Measurements from ENCODE around the gene NCKAP5.

NCKAP5 gene

DNA sequence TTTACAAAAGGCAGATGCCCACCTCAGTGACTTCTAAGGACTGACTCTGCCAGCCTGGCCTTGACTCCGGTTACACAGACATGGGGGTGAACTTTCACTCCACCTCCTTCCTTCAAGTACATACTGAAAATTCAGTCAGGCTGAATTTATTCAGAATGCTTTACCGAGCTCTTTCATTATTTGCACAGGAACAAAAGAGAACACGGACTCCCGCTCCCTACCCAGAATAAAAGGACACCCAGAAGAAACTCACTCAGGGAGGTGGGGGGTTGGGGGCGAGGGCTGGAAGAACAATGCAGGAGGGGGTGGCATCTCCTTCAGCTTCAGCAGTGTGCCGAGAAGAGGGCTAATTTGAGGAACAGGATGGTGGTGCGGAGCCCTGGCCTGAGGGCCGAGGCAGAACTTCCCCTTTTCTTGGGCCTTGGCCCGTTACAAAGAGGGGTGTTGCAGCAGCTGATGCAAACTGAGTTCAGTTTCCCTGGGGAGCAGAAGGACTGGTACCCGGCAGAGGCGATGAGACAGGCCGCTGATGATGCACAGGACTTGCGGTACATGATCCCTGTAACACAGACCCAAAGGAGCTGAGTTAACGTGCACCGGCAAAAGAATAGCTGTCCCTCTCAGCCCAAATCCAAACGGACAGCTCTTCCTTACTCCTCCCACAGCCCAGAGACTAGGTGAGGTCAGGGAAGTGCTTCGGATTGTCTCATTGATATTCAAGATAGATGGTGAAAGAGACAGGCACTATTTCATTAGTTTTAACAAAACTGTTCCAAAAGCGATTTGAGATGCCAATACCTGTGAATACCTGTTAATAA, 922.3 kb downstream of the NCKAP5 start:
- Histone ChIP-seq H3K27ac (no peak overlapping the region), H3K36me3 (no peaks in the 10 kb centered on the region), H3K27me3 (ENCODE audit: insufficient read depth, low read depth, severe bottlenecking) (no peaks in the 10 kb centered on the region), H3K9me3 (ENCODE audit: severe bottlenecking) (no peaks in the 10 kb centered on the region), H3K4me3 (ENCODE audit: low read depth, low read length) (no peak overlapping the region)
- no peak for TF ChIP-seq CTCF (IDR thresholded peaks at IDR 0.05; ENCODE audit: low read depth, low read length)
- no peak for DNase-seq

DNA sequence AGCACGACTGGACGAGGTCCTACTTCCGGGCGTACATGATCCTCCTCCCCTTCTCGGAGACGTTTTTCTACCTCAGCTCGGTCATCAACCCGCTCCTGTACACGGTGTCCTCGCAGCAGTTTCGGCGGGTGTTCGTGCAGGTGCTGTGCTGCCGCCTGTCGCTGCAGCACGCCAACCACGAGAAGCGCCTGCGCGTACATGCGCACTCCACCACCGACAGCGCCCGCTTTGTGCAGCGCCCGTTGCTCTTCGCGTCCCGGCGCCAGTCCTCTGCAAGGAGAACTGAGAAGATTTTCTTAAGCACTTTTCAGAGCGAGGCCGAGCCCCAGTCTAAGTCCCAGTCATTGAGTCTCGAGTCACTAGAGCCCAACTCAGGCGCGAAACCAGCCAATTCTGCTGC, 923.1 kb downstream of the NCKAP5 start:
- peak; percentile 41 for TF ChIP-seq CTCF (IDR thresholded peaks at IDR 0.05; ENCODE audit: low read depth, low read length)
- peak; percentile 76 for DNase-seq
- Histone ChIP-seq H3K27ac (no peak overlapping the region), H3K27me3 (ENCODE audit: insufficient read depth, low read depth, severe bottlenecking) (no peaks in the 10 kb centered on the region), H3K4me3 (ENCODE audit: low read depth, low read length) (peak overlapping the region; percentile 37), H3K36me3 (no peaks in the 10 kb centered on the region), H3K9me3 (ENCODE audit: severe bottlenecking) (no peaks in the 10 kb centered on the region)

GRCh38 chr2:132642415-132642814, 925.8 kb downstream of the NCKAP5 start:
- Histone ChIP-seq H3K27me3 (ENCODE audit: insufficient read depth, low read depth, severe bottlenecking) (no peaks in the 10 kb centered on the region), H3K4me3 (ENCODE audit: low read depth, low read length) (no peak overlapping the region), H3K9me3 (ENCODE audit: severe bottlenecking) (no peaks in the 10 kb centered on the region), H3K27ac (no peak overlapping the region), H3K36me3 (no peaks in the 10 kb centered on the region)
- DNase-seq: no peak
- TF ChIP-seq CTCF (IDR thresholded peaks at IDR 0.05; ENCODE audit: low read depth, low read length): no peak

- Histone ChIP-seq H3K9me3 (ENCODE audit: severe bottlenecking) (no peaks in the 10 kb centered on the region), H3K36me3 (no peaks in the 10 kb centered on the region), H3K4me3 (ENCODE audit: low read depth, low read length) (no peak overlapping the region), H3K27me3 (ENCODE audit: insufficient read depth, low read depth, severe bottlenecking) (no peaks in the 10 kb centered on the region), H3K27ac (no peak overlapping the region)
- no peak for TF ChIP-seq CTCF (IDR thresholded peaks at IDR 0.05; ENCODE audit: low read depth, low read length)
- no peak for DNase-seq
Measured at GRCh38 chr2:132641819-132642218, 926.4 kb downstream of the NCKAP5 start.

- Histone ChIP-seq H3K27me3 (ENCODE audit: insufficient read depth, low read depth, severe bottlenecking) (no peaks in the 10 kb centered on the region), H3K9me3 (ENCODE audit: severe bottlenecking) (no peaks in the 10 kb centered on the region), H3K36me3 (no peaks in the 10 kb centered on the region), H3K4me3 (ENCODE audit: low read depth, low read length) (no peak overlapping the region), H3K27ac (no peak overlapping the region)
- TF ChIP-seq CTCF (IDR thresholded peaks at IDR 0.05; ENCODE audit: low read depth, low read length): no peak
- DNase-seq: no peak
Measured at GRCh38 chr2:132640116-132640515, 928.1 kb downstream of the NCKAP5 start.

Measured in WERI-Rb-1 (cell line).